HG03060 (cell line): ENCODE measurements around the gene EML4.
"Not testable (repeated sequence)": the region's sequence is repeated elsewhere in the genome, so short reads cannot be mapped to it uniquely, and the experiment has no call there.

Experiments
- ATAC-seq: cut with Tn5 transposase; IDR thresholded peaks from one replicate; pipeline ENCODE4 v1.9.1; 2021; ENCODE audit warnings: low read depth, moderate number of reproducible peaks; ENCODE audit not compliant: unreplicated experiment

EML4 gene

DNA sequence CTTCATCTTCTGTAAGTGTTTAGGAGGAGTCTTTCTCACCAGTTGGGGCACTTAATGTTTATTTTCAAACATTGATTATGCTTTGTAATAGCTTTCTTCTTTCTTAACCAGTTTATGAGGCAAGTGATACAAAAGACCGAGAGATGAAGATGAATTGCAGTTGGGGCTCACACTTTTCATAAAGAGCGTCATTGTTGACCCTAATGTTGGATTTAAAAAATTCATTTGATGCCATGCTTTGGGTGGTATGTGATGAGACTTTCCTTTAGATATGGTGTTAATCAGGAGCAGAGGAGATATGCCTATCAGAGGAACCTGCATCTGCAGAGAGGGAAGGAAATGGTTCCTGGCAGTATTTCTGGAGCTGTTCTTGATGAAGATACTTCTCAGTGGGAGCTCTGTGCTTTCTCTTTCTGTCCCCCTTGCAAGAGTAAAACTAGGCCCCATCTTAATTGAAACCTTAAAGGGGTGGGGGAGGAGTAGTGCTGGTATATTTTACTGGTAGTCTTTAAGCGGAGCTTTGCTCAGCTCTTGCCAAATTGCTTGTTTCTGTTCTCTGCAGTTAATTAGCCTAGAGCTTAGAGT, 2.3 kb downstream of the EML4 start:
- no peak for ATAC-seq

DNA sequence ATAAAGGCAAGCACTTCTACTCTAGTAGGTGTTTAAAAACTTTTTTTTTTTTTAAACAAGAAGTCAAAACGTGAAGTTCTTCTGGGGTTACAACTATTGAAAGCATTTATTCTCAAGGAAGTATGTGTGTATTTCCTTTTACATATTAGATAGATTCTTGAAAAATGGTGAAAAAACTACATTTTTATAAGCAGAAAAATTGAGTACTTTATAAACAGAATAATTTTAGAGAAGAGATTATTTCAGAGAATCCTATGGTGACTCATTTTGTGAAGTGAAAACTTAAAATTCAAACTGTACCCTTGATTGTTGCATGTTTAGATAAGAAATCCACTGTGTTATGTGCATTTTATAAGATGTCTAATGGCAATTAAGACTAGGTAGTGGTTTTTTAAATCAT, 2.9 kb downstream of the EML4 start:
- ATAC-seq: no peak

DNA sequence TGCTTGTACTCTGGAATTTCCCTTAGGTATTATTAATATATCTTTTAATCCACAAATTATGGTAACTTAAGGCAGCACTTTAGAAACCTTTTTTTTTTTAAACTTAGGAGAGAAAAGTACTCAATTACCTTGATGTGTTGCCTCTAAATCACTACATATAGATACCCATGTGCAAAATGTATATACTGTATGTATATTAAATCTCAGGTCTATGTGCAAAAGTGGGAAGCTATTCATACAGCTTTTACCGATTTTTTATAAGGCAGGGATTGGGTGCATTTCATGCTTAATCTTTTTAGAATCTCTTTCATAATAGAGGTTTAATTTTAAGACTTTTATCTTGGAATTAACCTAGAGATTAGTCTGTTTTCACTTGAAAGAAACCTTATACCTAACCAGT, 3.4 kb downstream of the EML4 start:
- no peak for ATAC-seq

DNA sequence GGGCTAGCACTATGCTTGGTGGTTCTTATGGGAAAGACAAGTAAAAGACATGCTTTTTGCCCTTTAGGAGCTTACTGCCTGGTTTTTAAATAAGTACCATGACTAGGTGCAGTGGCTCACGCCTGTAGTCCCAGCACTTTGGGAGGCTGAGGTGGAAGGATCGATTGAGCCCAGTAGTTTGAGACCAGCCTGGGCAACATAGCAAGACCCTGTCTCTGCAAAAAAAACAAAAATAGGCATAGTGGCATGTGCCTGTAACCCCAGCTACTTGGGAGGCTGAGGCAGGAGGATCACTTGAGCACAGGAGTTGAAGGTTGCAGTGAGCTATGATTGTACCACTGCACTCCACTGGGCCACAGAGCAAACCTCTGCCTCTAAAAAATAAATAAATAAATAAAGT, 4.3 kb downstream of the EML4 start:
- not testable (repeated sequence) for ATAC-seq

DNA sequence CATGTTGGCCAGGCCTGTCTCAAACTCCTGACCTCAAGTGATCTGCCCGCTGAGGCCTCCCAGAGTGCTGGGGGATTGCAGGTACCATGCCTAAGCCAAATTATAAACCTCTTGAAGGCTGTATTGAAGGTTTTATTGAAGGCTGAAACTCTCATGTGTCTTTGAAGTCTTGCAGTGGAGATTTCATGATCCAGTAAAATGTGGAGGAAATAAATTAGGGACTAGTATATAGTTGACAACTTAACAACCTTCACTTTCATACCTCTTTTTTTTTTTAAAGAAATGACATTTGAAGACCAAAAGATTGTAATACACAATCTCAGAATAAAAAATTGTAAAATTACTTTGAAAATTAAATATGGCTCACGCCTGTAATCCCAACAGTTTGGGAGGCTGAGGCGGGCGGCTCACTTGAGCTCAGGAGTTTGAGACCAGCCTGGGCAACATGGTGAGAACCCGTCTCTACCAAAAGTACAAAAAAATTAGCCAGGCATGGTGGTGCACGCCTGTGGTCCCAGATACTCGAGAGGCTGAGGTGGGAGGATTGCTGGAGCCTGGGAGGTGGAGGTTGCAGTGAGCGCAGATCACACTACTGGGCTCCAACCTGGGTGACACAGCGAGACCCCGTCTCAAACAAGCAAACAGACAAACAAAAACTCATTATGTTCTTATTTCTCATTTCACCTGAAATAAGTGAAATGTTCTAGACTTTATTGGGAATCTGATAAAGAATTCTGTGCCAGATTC, 8.0 kb downstream of the EML4 start:
- no peak for ATAC-seq

DNA sequence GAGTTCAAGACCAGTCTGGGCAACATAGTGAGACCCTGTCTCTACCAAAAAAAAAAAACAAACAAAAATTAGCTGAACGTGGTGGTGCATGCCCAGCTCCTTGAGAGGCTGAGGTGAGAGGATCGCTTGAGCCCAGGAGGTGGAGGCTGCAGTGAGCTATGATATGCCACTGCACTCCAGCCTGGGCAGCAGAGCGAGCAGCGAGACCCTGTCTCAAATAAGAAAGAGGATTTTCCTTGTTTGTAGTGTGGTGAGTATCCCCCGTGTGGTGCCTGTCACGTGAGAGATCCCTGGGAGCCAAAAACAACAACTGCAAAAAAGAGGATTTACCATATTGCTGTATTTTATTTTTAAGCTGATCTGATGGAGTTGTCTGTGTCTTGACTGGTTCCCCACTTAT, 9.2 kb downstream of the EML4 start:
- no peak for ATAC-seq

DNA sequence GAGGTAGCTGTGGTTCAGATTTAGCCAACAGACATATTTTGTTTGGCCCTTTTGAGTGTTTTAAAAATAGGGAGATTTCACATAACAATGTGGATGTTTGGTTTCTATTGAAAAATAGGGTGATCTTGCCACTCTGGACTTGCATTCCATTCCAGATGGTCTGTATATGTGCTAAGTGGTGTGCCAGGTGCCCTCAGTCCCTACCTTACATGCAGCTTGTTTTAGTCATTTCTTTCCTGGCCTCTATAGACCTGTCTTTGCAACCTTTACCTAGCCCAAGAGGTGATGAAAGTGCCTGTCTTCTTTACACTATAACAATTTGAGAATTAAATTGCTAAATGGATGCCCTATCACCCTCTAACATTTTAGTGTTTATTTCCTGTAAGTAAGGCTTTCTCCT, 11.1 kb downstream of the EML4 start:
- ATAC-seq: no peak

DNA sequence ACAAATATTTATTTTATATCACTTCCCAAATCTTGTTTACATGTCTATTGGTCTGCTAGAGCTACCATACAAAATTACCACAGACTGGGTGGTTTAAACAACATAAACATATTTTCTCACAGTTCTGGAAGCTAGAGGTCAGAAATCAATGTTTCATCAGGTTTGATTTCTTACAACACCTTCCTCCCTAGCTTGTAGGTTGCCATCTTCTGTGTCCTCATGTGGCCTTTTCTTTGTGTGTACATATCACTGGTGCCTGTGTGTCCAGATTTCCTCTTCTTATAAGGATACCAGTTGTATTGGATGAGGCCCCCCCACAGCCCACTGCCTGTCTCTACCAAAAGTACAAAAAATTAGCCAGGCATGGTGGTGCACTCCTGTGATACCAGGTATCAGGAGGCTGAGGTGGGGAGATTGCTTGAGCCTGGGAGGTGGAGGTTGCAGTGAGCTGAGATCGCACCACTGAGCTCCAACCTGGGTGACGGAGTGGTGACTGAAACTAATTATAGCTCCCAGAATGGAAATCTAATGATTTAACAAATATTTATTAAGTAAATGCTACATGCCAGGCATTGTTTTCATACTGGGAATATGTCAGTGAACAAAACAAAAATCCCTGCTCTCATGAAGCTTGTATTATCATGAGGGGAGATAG, 13.6 kb downstream of the EML4 start:
- no peak for ATAC-seq

DNA sequence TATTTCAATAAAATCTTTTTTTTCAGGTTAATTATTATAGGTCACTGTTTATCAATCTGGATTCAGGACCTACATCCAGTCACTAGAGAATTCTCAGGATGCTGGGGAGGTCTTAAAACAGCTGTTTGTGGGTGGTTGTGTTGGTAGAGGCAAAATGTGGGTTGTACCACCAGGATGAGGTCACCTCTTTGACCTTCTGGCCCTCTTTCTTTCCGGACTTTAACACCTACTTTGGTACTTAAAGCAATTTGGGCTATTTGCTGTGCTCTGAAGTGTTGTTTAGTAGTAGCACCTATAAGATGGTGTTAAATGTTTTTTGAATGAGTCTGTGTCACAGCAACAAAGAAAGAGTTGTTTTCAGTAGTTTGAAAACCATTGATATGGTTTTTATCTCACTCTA, 14.6 kb downstream of the EML4 start:
- ATAC-seq: no peak

DNA sequence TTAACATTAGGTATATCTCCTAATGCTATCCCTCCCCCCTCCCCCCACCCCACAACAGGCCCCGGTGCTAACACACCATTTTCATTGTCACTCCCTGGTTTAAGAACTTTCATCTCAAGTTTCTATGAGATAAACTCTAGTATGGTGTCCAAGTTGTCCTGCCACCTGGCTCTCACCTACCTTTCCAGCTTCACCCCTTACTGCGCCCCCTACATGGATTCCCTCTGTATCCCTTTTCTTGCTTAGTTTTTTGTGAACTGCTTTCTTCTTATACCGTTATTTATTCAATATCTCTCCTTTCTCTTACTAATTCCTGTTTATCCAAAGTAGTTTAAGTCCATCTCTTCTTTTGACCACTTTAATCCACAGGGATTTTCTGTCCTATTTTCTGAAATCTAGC, 15.2 kb downstream of the EML4 start:
- ATAC-seq: no peak

DNA sequence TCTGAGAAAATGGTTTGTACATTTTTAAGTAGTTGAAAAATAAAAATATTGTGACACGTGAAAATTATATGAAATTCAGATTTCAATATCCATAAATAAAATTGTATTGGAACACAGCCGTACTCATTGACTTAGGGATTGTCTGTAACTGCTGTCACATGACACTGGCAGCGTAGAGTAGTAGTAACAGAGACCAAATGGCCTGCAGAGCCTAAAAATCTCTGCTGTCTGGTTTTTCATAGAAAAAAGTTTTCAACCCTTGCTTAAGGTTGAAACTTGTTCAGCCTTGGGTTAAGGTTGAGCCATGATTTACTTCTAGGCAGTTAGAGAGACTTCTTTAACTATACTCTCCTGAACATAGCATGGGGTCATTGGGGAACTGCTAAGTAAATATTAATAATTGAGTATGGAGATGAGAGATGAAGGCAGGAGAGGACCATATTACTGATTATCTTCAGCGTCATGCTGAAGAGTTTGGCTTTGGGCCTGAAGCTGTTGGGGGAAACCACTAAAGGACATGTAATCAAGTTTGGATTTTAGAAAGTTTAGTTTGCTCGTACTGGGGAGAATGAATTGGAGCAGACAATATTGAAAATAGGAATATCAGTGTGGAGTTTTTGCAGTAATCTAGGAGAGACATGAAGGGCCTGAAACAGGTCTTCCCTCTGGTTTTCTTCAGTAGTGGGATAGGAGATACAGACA, 16.2 kb downstream of the EML4 start:
- no peak for ATAC-seq

DNA sequence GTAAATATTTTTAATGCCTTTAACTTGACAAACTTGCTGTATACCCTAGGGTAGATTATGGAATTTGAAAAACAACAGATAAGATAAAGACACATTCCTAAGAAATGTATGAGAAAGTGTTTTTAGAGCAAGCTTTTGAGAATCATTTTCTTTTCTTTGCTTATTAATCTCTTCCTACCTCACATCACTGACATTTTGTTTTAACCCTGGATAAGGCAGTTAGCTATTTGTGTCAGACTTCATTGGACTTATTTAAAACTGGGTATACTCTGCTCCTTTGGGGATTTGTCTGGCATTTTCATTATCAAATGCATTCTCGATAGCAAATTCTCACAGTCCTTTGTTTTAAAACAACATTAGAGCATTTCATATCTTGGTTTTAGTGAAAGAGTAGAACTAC, 17.2 kb downstream of the EML4 start:
- ATAC-seq: no peak

DNA sequence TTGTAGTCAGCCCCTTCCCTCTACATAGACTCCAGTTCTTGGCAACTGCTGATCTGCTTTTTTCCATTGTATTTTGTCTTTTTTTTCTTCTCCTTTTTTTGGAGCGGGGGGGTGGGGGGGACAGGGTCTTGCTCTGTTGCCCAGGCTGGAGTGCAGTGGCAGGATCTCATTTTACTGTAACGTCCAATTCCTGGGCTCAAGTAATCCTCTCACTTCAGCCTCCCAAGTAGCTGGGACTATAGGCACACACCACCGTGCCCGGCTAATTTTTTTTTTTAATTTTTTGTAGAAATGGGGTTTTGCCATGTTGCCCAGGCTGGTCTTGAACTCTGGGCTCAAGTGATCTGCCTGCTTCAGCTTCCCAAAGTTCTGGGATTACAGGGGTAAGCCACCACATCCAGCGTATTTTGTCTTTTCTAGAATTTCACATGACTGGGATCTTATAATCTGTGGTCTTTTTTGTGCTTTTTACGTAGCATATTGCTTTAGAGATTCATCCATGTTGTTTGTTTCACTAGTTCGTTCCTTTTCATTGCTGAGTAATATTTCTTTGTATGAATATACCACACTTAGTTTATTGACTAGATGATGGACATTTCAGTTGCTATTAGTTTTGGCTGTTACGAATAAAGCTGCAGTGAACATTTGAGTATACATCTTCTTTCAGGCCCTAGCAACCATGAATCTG, 17.9 kb downstream of the EML4 start:
- no peak for ATAC-seq

DNA sequence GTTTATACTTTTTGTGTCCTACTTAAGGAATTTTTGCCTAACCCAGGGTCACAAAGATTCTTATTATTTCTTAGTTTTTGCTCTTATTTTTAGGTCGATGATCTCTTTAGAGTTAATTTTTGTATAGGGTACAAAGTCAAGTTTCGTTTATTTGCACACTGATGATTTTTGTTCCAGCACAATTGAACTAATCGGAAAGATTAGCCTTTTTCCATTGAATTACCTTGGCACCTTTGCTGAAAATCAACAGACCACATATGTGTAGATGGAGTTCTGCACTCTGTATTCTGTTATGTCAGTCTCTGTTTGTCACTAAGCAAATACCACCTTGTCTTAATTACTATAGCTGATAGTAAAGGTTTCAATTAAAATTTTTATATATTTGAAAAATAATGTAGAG, 18.7 kb downstream of the EML4 start:
- no peak for ATAC-seq

DNA sequence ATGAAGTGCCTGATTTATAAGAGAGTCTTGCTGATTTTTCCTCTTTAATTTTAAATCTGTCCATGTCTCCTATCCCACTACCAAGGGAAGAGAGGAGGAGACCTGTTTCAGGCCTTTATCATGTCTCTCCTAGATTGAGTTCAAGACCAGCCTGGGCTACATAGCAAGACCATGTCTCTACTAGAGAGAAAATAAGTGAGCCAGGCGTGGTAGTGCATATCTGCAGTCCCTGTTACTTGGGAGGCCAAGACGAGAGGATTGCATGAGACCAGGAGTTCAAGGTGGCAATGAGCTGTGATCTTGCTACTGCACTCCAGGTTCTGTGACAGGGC, 20.0 kb downstream of the EML4 start:
- ATAC-seq: no peak

DNA sequence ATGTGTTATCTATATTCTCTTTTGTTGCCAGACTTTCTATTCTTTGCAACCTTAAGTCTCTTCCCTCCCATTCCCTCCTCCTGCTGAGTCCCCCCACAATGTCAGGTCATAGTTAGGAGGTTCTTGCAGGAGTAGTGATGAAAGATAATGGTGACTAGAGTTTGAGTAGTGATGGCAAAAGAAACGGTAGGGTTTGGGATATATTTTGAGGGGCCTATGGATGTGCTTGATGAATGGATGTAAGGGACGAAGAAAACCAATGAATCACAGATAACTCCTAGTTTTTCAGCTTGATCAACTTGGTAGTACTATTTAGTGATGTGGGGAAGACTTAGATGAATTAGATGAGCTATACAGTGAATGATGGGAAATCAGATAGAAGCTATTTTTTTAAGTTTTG, 21.0 kb downstream of the EML4 start:
- no peak for ATAC-seq

DNA sequence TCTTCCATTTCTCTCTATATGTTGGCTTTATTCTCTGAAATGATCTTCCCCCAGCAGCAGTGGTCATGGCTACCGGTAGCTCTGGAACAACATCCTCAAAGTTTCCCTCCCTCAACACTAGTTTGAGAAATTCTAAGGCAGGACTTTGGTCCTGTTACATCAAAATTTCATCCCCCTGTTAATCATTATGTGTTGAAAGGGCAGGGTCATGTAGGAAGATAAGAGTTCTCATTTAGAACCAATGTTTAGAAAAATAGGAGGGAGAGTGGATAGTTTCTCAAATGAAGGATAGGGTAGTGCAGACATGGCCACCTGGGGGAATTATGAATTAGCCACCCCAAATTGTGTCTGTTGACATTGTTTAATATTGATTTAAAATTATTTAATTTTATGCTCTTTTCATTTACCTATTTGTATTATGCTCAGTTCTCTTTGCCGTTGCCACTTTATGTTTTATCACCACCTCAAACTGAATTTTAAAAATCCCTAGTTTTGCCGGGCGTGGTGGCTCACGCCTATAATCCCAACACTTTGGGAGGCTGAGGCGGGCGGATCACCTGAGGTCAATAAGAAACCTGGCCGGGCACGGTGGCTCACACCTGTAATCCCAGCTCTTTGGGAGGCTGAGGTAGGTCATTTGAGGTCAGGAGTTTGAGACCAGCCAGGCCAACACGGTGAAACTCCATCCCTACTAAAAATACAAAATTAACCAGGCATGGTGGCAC, 22.3 kb downstream of the EML4 start:
- ATAC-seq: no peak

DNA sequence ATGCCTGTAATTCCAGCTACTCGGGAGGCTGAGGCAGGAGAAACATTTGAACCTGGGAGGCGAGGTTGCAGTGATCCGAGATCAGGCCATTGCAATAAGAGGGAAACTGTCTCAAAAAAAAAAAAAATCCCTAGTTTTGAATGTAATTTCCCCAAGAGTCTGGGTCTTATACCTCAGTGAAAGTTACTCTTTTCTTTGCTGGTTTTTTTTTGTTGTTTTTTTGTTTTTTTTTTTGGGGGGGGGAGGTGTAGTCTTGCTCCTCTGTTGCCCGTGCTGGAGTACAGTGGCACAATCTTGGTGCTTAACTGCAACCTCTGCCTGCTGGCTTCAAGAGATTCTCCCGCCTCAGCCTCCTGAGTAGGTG, 22.8 kb downstream of the EML4 start:
- no peak for ATAC-seq

DNA sequence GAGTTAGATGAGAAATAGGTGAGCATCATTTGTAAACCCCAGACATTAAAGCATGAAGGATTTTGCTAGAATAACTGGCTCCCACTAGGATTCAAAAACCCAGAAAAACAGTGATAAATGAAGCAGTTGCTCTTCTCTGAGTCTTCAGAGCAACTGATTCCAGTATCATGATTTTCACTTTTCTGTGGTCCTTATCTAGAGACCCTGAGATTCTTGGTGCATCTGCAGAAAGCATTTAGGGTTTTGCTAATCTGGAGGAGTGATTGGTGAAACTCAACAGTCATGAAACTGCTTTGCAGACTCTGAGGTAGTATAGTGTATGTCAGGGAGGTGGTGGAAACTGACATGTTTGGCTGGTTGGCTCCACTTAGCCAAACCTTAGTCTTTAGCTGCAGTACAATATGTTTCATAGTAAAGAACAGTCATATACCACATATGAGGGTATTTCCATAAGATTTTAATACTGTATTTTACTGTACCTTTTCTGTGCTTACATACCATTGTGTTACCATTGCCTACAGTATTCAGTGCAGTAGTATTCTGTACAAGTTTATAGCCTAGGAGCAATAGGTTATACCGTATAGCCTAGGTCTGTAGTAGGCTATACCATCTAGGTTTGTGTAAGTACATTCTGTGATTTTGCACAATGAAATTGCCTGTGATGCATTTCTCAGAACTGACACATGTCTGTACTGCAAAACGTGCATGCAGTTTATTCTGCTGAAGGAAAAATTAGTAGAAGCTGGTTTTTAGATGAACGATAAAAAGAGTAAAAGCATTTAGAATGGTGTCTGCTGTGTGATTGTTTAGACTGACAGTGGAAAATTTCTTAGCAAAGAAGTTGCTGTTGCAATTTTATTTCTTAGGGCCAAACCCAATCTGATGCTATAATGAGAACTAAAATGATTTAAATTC, 23.8 kb downstream of the EML4 start:
- no peak for ATAC-seq
